Osteoblast (primary cell): Measurements from ENCODE around the gene SH3RF3. TPM values are rescaled to one million over a fixed set of nuclear protein-coding genes. Genes with fewer than 3 reads are reported as not detected.

Experiments used
- DNase-seq: peaks from one replicate; pipeline ENCODE4 v3.0.0; 2011; ENCODE audit warnings: low spot score, mixed read lengths; ENCODE audit not compliant: insufficient read length; ENCODE audit errors: missing footprints
- H2AFZ ChIP-seq: 2 replicates; pipeline ENCODE4 v1.6.0; 2011; ENCODE audit warnings: mild to moderate bottlenecking, low read length
- H3K27ac ChIP-seq: 2 replicates; pipeline ENCODE4 v1.5.1; 2011; ENCODE audit warnings: mild to moderate bottlenecking, low read depth, low read length, moderate library complexity
- H3K27me3 ChIP-seq: 2 replicates; pipeline ENCODE4 v1.6.0; 2012; ENCODE audit warnings: mild to moderate bottlenecking, control low read depth, inconsistent platforms, low read length, moderate library complexity; ENCODE audit not compliant: insufficient read depth
- H3K36me3 ChIP-seq: 2 replicates; pipeline ENCODE4 v1.5.1; 2011; ENCODE audit warnings: mild to moderate bottlenecking, low read length, control low read depth, moderate library complexity; ENCODE audit not compliant: insufficient read depth
- H3K4me1 ChIP-seq: 2 replicates; pipeline ENCODE4 v1.5.1; 2011; ENCODE audit warnings: mild to moderate bottlenecking, low read length, control low read depth, moderate library complexity; ENCODE audit not compliant: insufficient read depth
- H3K4me2 ChIP-seq: 2 replicates; pipeline ENCODE4 v1.6.0; 2011; ENCODE audit warnings: mild to moderate bottlenecking, low read length; ENCODE audit not compliant: insufficient read depth
- H3K4me3 ChIP-seq: fragments of 200-600 bp; sonication (generic); 3 replicates; pipeline ENCODE4 v1.5.1; 2012; ENCODE audit warnings: mild to moderate bottlenecking, low read length, inconsistent platforms; ENCODE audit not compliant: insufficient read depth
- H3K79me2 ChIP-seq: 2 replicates; pipeline ENCODE4 v1.6.0; 2012; ENCODE audit warnings: mild to moderate bottlenecking, low read length, control low read depth, inconsistent platforms; ENCODE audit not compliant: insufficient read depth
- H3K9me3 ChIP-seq: 2 replicates; pipeline ENCODE4 v1.5.1; 2011; ENCODE audit warnings: low read depth, low read length, control low read depth
- H4K20me1 ChIP-seq: 2 replicates; pipeline ENCODE4 v1.6.0; 2012; ENCODE audit warnings: mild to moderate bottlenecking, low read length, control low read depth; ENCODE audit not compliant: insufficient read depth
- CTCF ChIP-seq: IDR thresholded peaks from 2 replicates; pipeline ENCODE4 v1.5.1; 2011; ENCODE audit warnings: mild to moderate bottlenecking, low read depth, low read length, moderate library complexity; ENCODE audit errors: extremely low read depth
- total RNA-seq: library from RNA; depleted of rRNA; stranded (reverse); fragments of >200 nt; gene quantifications from 2 replicates; pipeline ENCODE4 v1.2.3, GENCODE V29; 2012

The SH3RF3 gene
- total RNA-seq, 1 donor, result 14.8 TPM

- no peaks in the 10 kb centered on the region for H3K9me3 ChIP-seq
- H2AFZ ChIP-seq, result no peak overlapping the region
- DNase-seq, result no peak
- H3K4me2 ChIP-seq, result no peak overlapping the region
- TF ChIP-seq CTCF, result no peak
- peaks cover 90% of the 10 kb centered on the region for H3K79me2 ChIP-seq
- H4K20me1 ChIP-seq, result peaks cover 83% of the 10 kb centered on the region
- H3K4me1 ChIP-seq, result no peaks in the 10 kb centered on the region
- no peaks in the 10 kb centered on the region for H3K27me3 ChIP-seq
- no peak overlapping the region for H3K27ac ChIP-seq
- no peak overlapping the region for H3K4me3 ChIP-seq
- H3K36me3 ChIP-seq, result no peaks in the 10 kb centered on the region
These were observed 12.8 kb downstream of the SH3RF3 start for GRCh38 chr2:109141727-109142283.

- Histone ChIP-seq H3K36me3 (no peaks in the 10 kb centered on the region), H3K9me3 (no peaks in the 10 kb centered on the region), H4K20me1 (peaks cover 79% of the 10 kb centered on the region), H3K79me2 (peaks cover 90% of the 10 kb centered on the region), H3K4me3 (no peak overlapping the region), H3K4me1 (no peaks in the 10 kb centered on the region), H3K4me2 (no peak overlapping the region), H3K27ac (no peak overlapping the region), H3K27me3 (no peaks in the 10 kb centered on the region), H2AFZ (no peak overlapping the region)
- no peak for DNase-seq
- no peak for TF ChIP-seq CTCF
These were observed 13.6 kb downstream of the SH3RF3 start for GRCh38 chr2:109142416-109143210.

- Histone ChIP-seq H3K9me3 (no peaks in the 10 kb centered on the region), H3K27ac (no peak overlapping the region), H3K36me3 (no peaks in the 10 kb centered on the region), H2AFZ (no peak overlapping the region), H3K27me3 (no peaks in the 10 kb centered on the region), H3K4me2 (no peak overlapping the region), H3K79me2 (peaks cover 90% of the 10 kb centered on the region), H3K4me3 (no peak overlapping the region), H4K20me1 (peaks cover 82% of the 10 kb centered on the region), H3K4me1 (peaks cover 8% of the 10 kb centered on the region)
- DNase-seq, result no peak
- TF ChIP-seq CTCF, result no peak
These were observed 14.5 kb downstream of the SH3RF3 start for GRCh38 chr2:109143214-109144187.

- H3K4me3 ChIP-seq, result no peak overlapping the region
- H3K27me3 ChIP-seq, result no peaks in the 10 kb centered on the region
- H3K4me1 ChIP-seq, result peaks cover 16% of the 10 kb centered on the region
- no peak overlapping the region for H2AFZ ChIP-seq
- H3K36me3 ChIP-seq, result no peaks in the 10 kb centered on the region
- no peak for TF ChIP-seq CTCF
- no peak overlapping the region for H3K4me2 ChIP-seq
- H3K27ac ChIP-seq, result no peak overlapping the region
- no peak for DNase-seq
- peaks cover 90% of the 10 kb centered on the region for H3K79me2 ChIP-seq
- H3K9me3 ChIP-seq, result no peaks in the 10 kb centered on the region
- peaks cover 80% of the 10 kb centered on the region for H4K20me1 ChIP-seq
These were observed 15.3 kb downstream of the SH3RF3 start for GRCh38 chr2:109144271-109144670.
